ENCODE data around the gene FNIP1.

GRCh38 chr5:131709043-131709442 is 87.8 kb downstream of the FNIP1 start:
- no peak for TF ChIP-seq EP300 (IDR thresholded peaks at IDR 0.05; ENCODE audit: borderline replicate concordance)
- TF ChIP-seq RAD21 (IDR thresholded peaks at IDR 0.05; ENCODE audit: low read depth): no peak
- no peak for TF ChIP-seq TAF1 (IDR thresholded peaks at IDR 0.05; ENCODE audit: low read depth)
- no peak for TF ChIP-seq CEBPB (IDR thresholded peaks at IDR 0.05)
- TF ChIP-seq TCF12 (IDR thresholded peaks at IDR 0.05; ENCODE audit: low read depth): no peak
- TF ChIP-seq MAX (IDR thresholded peaks at IDR 0.05): no peak
- no peak for TF ChIP-seq USF1 (IDR thresholded peaks at IDR 0.05)
- TF ChIP-seq ZBTB7A (IDR thresholded peaks at IDR 0.05; ENCODE audit: low read depth): no peak
- no peak for TF ChIP-seq EGR1 (IDR thresholded peaks at IDR 0.05)
- TF ChIP-seq NFIC (IDR thresholded peaks at IDR 0.05): no peak
